Measurements from ENCODE around the gene FBXL20.
A peak's percentile ranks its signal among the peaks of the same experiment; 100 is the strongest.
"Not testable (repeated sequence)": the region's sequence is repeated elsewhere in the genome, so short reads cannot be mapped to it uniquely, and the experiment has no call there.

The FBXL20 gene

GRCh38 chr17:39402890-39403605 is 1.6 kb upstream of the FBXL20 start:
- Mint-ChIP-seq H3K4me3 (peak overlapping the region; percentile 96), H3K4me1 (ENCODE audit: low read depth) (peaks cover 57% of the 10 kb centered on the region), H3K36me3 (no peaks in the 10 kb centered on the region), H3K27ac (peak overlapping the region; percentile 90), H3K27me3 (no peaks in the 10 kb centered on the region), H3K9me3 (ENCODE audit: low read depth) (no peaks in the 10 kb centered on the region)

GRCh38 chr17:39402244-39402889 is 941 bp upstream of the FBXL20 start:
- Mint-ChIP-seq H3K4me3 (peak overlapping the region; percentile 96), H3K9me3 (ENCODE audit: low read depth) (no peaks in the 10 kb centered on the region), H3K27me3 (no peaks in the 10 kb centered on the region), H3K4me1 (ENCODE audit: low read depth) (peaks cover 58% of the 10 kb centered on the region), H3K27ac (peak overlapping the region; percentile 96), H3K36me3 (no peaks in the 10 kb centered on the region)

GRCh38 chr17:39400547-39401411 is 647 bp downstream of the FBXL20 start:
- Mint-ChIP-seq H3K27ac (peak overlapping the region; percentile 94), H3K4me1 (ENCODE audit: low read depth) (peaks cover 59% of the 10 kb centered on the region), H3K4me3 (peak overlapping the region; percentile 96), H3K27me3 (no peaks in the 10 kb centered on the region), H3K36me3 (no peaks in the 10 kb centered on the region), H3K9me3 (ENCODE audit: low read depth) (no peaks in the 10 kb centered on the region)

GRCh38 chr17:39399791-39400190 is 1.6 kb downstream of the FBXL20 start:
- Mint-ChIP-seq H3K27me3 (no peaks in the 10 kb centered on the region), H3K36me3 (peaks cover 2% of the 10 kb centered on the region), H3K4me3 (peak overlapping the region; percentile 96), H3K27ac (peak overlapping the region; percentile 94), H3K4me1 (ENCODE audit: low read depth) (peaks cover 54% of the 10 kb centered on the region), H3K9me3 (ENCODE audit: low read depth) (no peaks in the 10 kb centered on the region)

GRCh38 chr17:39393736-39394135 is 7.7 kb downstream of the FBXL20 start:
- H3K4me1 Mint-ChIP-seq (ENCODE audit: low read depth) = peaks cover 33% of the 10 kb centered on the region
- no peaks in the 10 kb centered on the region for H3K9me3 Mint-ChIP-seq (ENCODE audit: low read depth)
- H3K27ac Mint-ChIP-seq = no peak overlapping the region
- H3K36me3 Mint-ChIP-seq = peaks cover 4% of the 10 kb centered on the region
- no peak overlapping the region for H3K4me3 Mint-ChIP-seq
- H3K27me3 Mint-ChIP-seq = no peaks in the 10 kb centered on the region

- no peak overlapping the region for H3K4me3 Mint-ChIP-seq
- peaks cover 21% of the 10 kb centered on the region for H3K4me1 Mint-ChIP-seq (ENCODE audit: low read depth)
- peaks cover 8% of the 10 kb centered on the region for H3K36me3 Mint-ChIP-seq
- no peaks in the 10 kb centered on the region for H3K9me3 Mint-ChIP-seq (ENCODE audit: low read depth)
- no peak overlapping the region for H3K27ac Mint-ChIP-seq
- H3K27me3 Mint-ChIP-seq = no peaks in the 10 kb centered on the region
Measured at GRCh38 chr17:39391448-39391847, 10.0 kb downstream of the FBXL20 start.

- Mint-ChIP-seq H3K27ac (no peak overlapping the region), H3K27me3 (no peaks in the 10 kb centered on the region), H3K36me3 (peaks cover 6% of the 10 kb centered on the region), H3K4me1 (ENCODE audit: low read depth) (peaks cover 20% of the 10 kb centered on the region), H3K9me3 (ENCODE audit: low read depth) (no peaks in the 10 kb centered on the region), H3K4me3 (no peak overlapping the region)
Measured at GRCh38 chr17:39385040-39385439, 16.4 kb downstream of the FBXL20 start.

- H3K27me3 Mint-ChIP-seq = no peaks in the 10 kb centered on the region
- peaks cover 26% of the 10 kb centered on the region for H3K4me1 Mint-ChIP-seq (ENCODE audit: low read depth)
- H3K27ac Mint-ChIP-seq = no peak overlapping the region
- no peaks in the 10 kb centered on the region for H3K9me3 Mint-ChIP-seq (ENCODE audit: low read depth)
- H3K4me3 Mint-ChIP-seq = no peak overlapping the region
- H3K36me3 Mint-ChIP-seq = peaks cover 2% of the 10 kb centered on the region
Measured at GRCh38 chr17:39380144-39380543, 21.3 kb downstream of the FBXL20 start.

- H3K4me1 Mint-ChIP-seq (ENCODE audit: low read depth) = peaks cover 25% of the 10 kb centered on the region
- H3K4me3 Mint-ChIP-seq = no peak overlapping the region
- no peaks in the 10 kb centered on the region for H3K9me3 Mint-ChIP-seq (ENCODE audit: low read depth)
- H3K27me3 Mint-ChIP-seq = no peaks in the 10 kb centered on the region
- H3K27ac Mint-ChIP-seq = no peak overlapping the region
- peaks cover 2% of the 10 kb centered on the region for H3K36me3 Mint-ChIP-seq
Measured at GRCh38 chr17:39376434-39376833, 25.0 kb downstream of the FBXL20 start.

GRCh38 chr17:39367805-39368204 is 33.6 kb downstream of the FBXL20 start:
- not testable (repeated sequence) for H3K27ac Mint-ChIP-seq; H3K4me3 Mint-ChIP-seq; H3K9me3 Mint-ChIP-seq (ENCODE audit: low read depth); H3K36me3 Mint-ChIP-seq; H3K27me3 Mint-ChIP-seq
- peaks cover 14% of the 10 kb centered on the region for H3K4me1 Mint-ChIP-seq (ENCODE audit: low read depth)

GRCh38 chr17:39365872-39366271 is 35.6 kb downstream of the FBXL20 start:
- no peak overlapping the region for H3K4me3 Mint-ChIP-seq
- H3K4me1 Mint-ChIP-seq (ENCODE audit: low read depth) = peaks cover 19% of the 10 kb centered on the region
- no peak overlapping the region for H3K27ac Mint-ChIP-seq
- peaks cover 3% of the 10 kb centered on the region for H3K36me3 Mint-ChIP-seq
- H3K27me3 Mint-ChIP-seq = no peaks in the 10 kb centered on the region
- H3K9me3 Mint-ChIP-seq (ENCODE audit: low read depth) = no peaks in the 10 kb centered on the region

- Mint-ChIP-seq H3K27me3 (no peaks in the 10 kb centered on the region), H3K27ac (no peak overlapping the region), H3K4me1 (ENCODE audit: low read depth) (peaks cover 25% of the 10 kb centered on the region), H3K36me3 (peaks cover 4% of the 10 kb centered on the region), H3K4me3 (no peak overlapping the region), H3K9me3 (ENCODE audit: low read depth) (no peaks in the 10 kb centered on the region)
Measured at GRCh38 chr17:39365242-39365641, 36.2 kb downstream of the FBXL20 start.

GRCh38 chr17:39364236-39365025 is 37.0 kb downstream of the FBXL20 start:
- peaks cover 23% of the 10 kb centered on the region for H3K4me1 Mint-ChIP-seq (ENCODE audit: low read depth)
- H3K27me3 Mint-ChIP-seq = no peaks in the 10 kb centered on the region
- H3K36me3 Mint-ChIP-seq = peaks cover 4% of the 10 kb centered on the region
- H3K9me3 Mint-ChIP-seq (ENCODE audit: low read depth) = no peaks in the 10 kb centered on the region
- no peak overlapping the region for H3K4me3 Mint-ChIP-seq
- H3K27ac Mint-ChIP-seq = no peak overlapping the region

GRCh38 chr17:39361064-39361463 is 40.4 kb downstream of the FBXL20 start:
- Mint-ChIP-seq H3K36me3 (peaks cover 9% of the 10 kb centered on the region), H3K9me3 (ENCODE audit: low read depth) (no peaks in the 10 kb centered on the region), H3K4me3 (no peak overlapping the region), H3K4me1 (ENCODE audit: low read depth) (peaks cover 20% of the 10 kb centered on the region), H3K27ac (peak overlapping the region; percentile 1), H3K27me3 (no peaks in the 10 kb centered on the region)

All from activated naive CD8-positive, alpha-beta T cell (primary cell).